Esophagus muscularis mucosa (tissue), 4 donors: Measurements from ENCODE around the gene ADAMTS16. TPM values are rescaled to one million over a fixed set of nuclear protein-coding genes. Genes with fewer than 3 reads are reported as not detected.

ENCODE experiments used
- DNase-seq: peaks from one replicate; pipeline ENCODE4 v3.0.0-alpha.2; 2017; ENCODE audit errors: extremely low spot score
- H3K27ac ChIP-seq, 4 donors: fragments of 200-600 bp; sonication (generic); replicated peaks in 1 of 4; 1 replicate in 3 of 4; 2 replicates in 1 of 4; pipeline ENCODE4 v1.5.1; 2016 to 2019; ENCODE audit warnings: mild to moderate bottlenecking in 1 of 4
- H3K27me3 ChIP-seq, 4 donors: fragments of 200-600 bp; sonication (generic); one replicate each; pipeline versions ENCODE4 v1.5.1 to v1.6.0; 2016 to 2019
- H3K36me3 ChIP-seq, 4 donors: fragments of 200-600 bp; sonication (generic); one replicate each; pipeline ENCODE4 v1.5.1; 2016 to 2019
- H3K4me1 ChIP-seq, 4 donors: fragments of 200-600 bp; sonication (generic); one replicate each; pipeline ENCODE4 v1.5.1; 2016 to 2019
- H3K4me3 ChIP-seq, 4 donors: fragments of 200-600 bp; sonication (generic); 1 replicate in 2 of 4; 2 replicates in 2 of 4; pipeline ENCODE4 v1.5.1; 2016 to 2019; ENCODE audit warnings: mild to moderate bottlenecking in 4 of 4, moderate library complexity in 1 of 4
- H3K9me3 ChIP-seq, 4 donors: fragments of 200-600 bp; sonication (generic); 1 replicate in 3 of 4; 2 replicates in 1 of 4; pipeline ENCODE4 v1.5.1; 2016 to 2019
- CTCF ChIP-seq, 3 experiments: fragments of 200-600 bp in 2 of 3; fragments of 450-650 bp in 1 of 3; sonication (generic) in 2 of 3; IDR thresholded peaks; one replicate each; pipeline ENCODE4 v1.5.1; 2017 to 2019; ENCODE audit warnings: antibody characterized with exemption in 3 of 3, mild to moderate bottlenecking in 2 of 3, moderate library complexity in 1 of 3
- EP300 ChIP-seq: sonication (generic); formaldehyde crosslinking; IDR thresholded peaks from one replicate; pipeline ENCODE4 v1.6.1; 2017; ENCODE audit warnings: antibody characterized with exemption
- POLR2A ChIP-seq: fragments of 450-650 bp; IDR thresholded peaks from one replicate; pipeline ENCODE4 v1.6.1; 2017; ENCODE audit warnings: antibody characterized with exemption, moderate library complexity, mild to moderate bottlenecking, low read depth
- POLR2AphosphoS5 ChIP-seq, 2 donors: sonication (generic); formaldehyde crosslinking; IDR thresholded peaks; one replicate each; pipeline ENCODE4 v1.6.1; 2017; ENCODE audit warnings: antibody characterized with exemption in 2 of 2
- WGBS: methylation state at CpG from one replicate; pipeline ENCODE4 v1.1.5; 2018; 5-methylcytosine and 5-hydroxymethylcytosine counted together
- intact Hi-C: fragments of 100-400 bp; cut with DNase I; formaldehyde crosslinking; loops from one replicate; pipeline ENCODE4 v1.15.1; 2023
- total RNA-seq, 4 donors: library from RNA; depleted of rRNA; stranded (reverse); fragments of >200 nt; gene quantifications; one replicate each; pipeline versions ENCODE4 v1.1.0 to v1.2.1, GENCODE V29; 2016

ADAMTS16 gene
- total RNA-seq, 4 donors from 2014 or later: 0.42 to 1.1 (median 0.50) TPM; not detected in 1

DNA sequence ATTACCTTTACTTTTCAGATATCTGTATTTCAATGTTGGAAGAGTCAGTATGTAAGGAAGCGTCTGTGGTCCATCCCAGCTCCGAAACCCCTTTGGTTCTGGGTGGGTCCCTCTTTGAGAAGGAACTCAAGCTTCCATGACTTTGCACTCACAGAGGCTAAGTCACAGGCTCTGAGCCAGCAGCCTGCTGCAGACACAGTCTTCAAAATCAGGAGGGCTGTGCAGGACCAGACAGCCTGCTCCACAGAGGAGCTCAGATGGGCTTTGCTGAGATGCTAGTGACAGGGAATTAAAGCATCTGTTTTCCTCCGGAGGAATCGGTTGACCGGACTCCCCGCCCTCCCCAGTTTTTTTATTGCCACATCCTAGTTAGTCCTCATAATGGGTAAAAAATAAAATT, 155.9 kb downstream of the ADAMTS16 start:
- 91% methylated on average over 6 of the region's 6 CpGs for WGBS
- DNase-seq: no peak
- H3K36me3 ChIP-seq: no peaks in the 10 kb centered on the region
- H3K4me3 ChIP-seq: no peak overlapping the region
- H3K9me3 ChIP-seq: peaks cover 0 to 15% (median 0%) of the 10 kb centered on the region in 4 donors
- H3K27me3 ChIP-seq: no peaks in the 10 kb centered on the region
- no peak for TF ChIP-seq CTCF (IDR thresholded peaks at IDR 0.05)
- TF ChIP-seq POLR2A: no peak
- TF ChIP-seq POLR2AphosphoS5 (IDR thresholded peaks at IDR 0.05): no peak
- TF ChIP-seq EP300: no peak
- no peak overlapping the region for H3K27ac ChIP-seq
- no peaks in the 10 kb centered on the region for H3K4me1 ChIP-seq
- intact Hi-C loops: no loop called here

- Histone ChIP-seq H3K27me3 (no peaks in the 10 kb centered on the region), H3K9me3 (peaks cover 0 to 21% (median 4%) of the 10 kb centered on the region in 4 donors), H3K4me3 (no peak overlapping the region), H3K27ac (no peak overlapping the region), H3K36me3 (no peaks in the 10 kb centered on the region), H3K4me1 (no peaks in the 10 kb centered on the region)
- DNase-seq: no peak
- WGBS: 70% methylated on average over 8 of the region's 9 CpGs
- TF ChIP-seq EP300 (no peak), CTCF (IDR thresholded peaks at IDR 0.05) (no peak), POLR2A (no peak), POLR2AphosphoS5 (IDR thresholded peaks at IDR 0.05) (no peak)
- intact Hi-C loops: no loop called here
Measured at GRCh38 chr5:5297432-5298067, 157.4 kb downstream of the ADAMTS16 start.

GRCh38 chr5:5298068-5298633, 158.0 kb downstream of the ADAMTS16 start:
- Histone ChIP-seq H3K9me3 (peaks cover 0 to 21% (median 4%) of the 10 kb centered on the region in 4 donors), H3K27me3 (no peaks in the 10 kb centered on the region), H3K4me3 (no peak overlapping the region), H3K36me3 (no peaks in the 10 kb centered on the region), H3K4me1 (no peaks in the 10 kb centered on the region), H3K27ac (no peak overlapping the region)
- 78% methylated on average over 4 of the region's 4 CpGs for WGBS
- no peak for DNase-seq
- TF ChIP-seq POLR2A: no peak
- no peak for TF ChIP-seq CTCF (IDR thresholded peaks at IDR 0.05)
- no peak for TF ChIP-seq POLR2AphosphoS5 (IDR thresholded peaks at IDR 0.05)
- TF ChIP-seq EP300: no peak
- intact Hi-C loops: no loop called here

GRCh38 chr5:5298841-5299541, 158.9 kb downstream of the ADAMTS16 start:
- WGBS: 74% methylated on average over 13 of the region's 13 CpGs
- H3K36me3 ChIP-seq: no peaks in the 10 kb centered on the region
- H3K9me3 ChIP-seq: peaks cover 0 to 14% (median 4%) of the 10 kb centered on the region in 4 donors
- H3K27me3 ChIP-seq: no peaks in the 10 kb centered on the region
- H3K4me1 ChIP-seq: no peaks in the 10 kb centered on the region
- no peak for TF ChIP-seq POLR2A
- TF ChIP-seq POLR2AphosphoS5 (IDR thresholded peaks at IDR 0.05): no peak
- TF ChIP-seq EP300: no peak
- TF ChIP-seq CTCF (IDR thresholded peaks at IDR 0.05): no peak
- DNase-seq: no peak
- no peak overlapping the region for H3K4me3 ChIP-seq
- intact Hi-C loops: no loop called here
- H3K27ac ChIP-seq: no peak overlapping the region
